GM18909 (cell line): ENCODE data around the gene RFTN2.
A peak's percentile ranks its signal among the peaks of the same experiment; 100 is the strongest.
"Not testable (repeated sequence)": the region's sequence is repeated elsewhere in the genome, so short reads cannot be mapped to it uniquely, and the experiment has no call there.

Experiments used
- ATAC-seq: cut with Tn5 transposase; IDR thresholded peaks from one replicate; pipeline ENCODE4 v1.9.1; 2021; ENCODE audit warnings: mild to moderate bottlenecking; ENCODE audit not compliant: unreplicated experiment, poor library complexity

RFTN2 gene, protein sequence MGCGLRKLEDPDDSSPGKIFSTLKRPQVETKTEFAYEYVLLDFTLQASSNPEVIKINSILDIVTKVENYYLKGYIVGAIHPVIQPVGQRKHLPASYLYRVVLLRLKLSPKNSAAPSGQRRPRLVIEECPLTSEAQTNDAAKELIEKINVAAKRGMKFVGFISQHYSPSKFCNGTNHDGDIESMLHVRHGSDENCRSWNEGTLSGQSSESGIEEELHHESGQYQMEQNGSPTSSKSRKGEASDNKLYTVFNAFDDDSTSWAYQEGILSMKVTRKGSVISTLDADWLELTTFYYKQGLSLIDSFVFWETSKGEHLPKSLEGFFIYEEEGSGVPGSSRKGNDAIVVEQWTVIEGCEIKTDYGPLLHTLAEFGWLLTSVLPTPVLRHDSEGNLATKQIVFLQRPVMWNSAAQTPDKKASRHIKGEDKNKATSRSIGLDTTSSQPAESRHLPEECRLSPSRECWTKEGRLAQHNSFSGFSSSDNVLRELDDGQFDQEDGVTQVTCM

DNA sequence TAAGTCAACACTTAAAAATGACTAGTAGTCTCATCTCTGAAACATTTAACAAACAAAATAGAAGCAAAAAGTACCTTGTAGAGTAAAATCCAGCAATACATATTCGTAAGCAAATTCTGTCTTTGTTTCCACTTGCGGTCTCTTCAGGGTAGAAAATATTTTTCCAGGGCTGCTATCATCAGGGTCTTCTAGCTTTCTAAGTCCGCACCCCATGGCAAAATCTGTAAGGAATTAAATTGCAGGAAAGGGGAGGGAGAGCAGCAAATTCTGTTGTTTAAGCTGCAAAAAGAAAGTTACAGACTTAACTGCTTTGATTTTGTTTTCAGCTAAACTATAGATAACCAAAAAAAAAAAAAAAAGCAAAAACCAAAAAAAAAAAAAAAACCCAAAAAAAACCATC, at the start of gene RFTN2:
Gene RFTN2, minus strand, starts transcription at position 342 of the 400 bp plus-strand sequence. Its CDS starts 129 bp downstream, at position 213.
- no peak for ATAC-seq

DNA sequence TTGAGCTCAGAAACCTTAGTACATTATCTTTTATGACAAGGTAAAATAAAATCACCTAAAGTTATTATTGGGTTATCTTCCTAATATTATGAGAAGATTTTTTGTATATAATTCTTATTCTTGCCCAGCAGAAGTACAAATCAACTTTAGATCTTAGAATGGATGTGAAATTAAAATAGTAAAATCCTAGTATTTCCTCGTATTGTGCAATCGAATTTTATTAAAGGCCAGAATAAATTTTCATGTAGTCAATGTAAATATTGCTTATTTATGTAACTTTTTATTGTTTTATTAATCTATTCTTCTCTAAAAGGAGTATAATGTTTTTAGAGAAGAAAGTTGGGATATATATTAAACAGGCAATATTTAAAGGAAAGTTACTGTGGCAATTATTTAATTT, 42.5 kb upstream of the RFTN2 start:
- no peak for ATAC-seq

DNA sequence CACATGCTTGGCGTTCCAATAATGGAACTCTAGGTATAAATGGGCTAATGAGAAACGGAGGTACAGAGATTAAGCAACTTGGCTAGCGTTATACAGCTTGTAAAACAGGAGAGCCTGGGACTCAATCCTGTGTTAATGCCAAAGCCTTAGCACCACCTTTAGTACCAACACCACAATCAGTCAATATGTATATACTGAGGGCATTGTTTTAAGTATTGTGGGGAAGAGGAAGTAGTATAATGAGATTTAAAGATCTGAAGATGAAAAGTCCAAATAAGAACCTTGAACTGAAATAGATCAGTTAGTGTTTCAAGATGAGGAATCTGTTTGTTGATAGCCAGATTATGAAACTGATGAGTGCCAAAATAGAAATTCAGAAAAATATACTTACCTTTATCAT, 37.9 kb upstream of the RFTN2 start:
- no peak for ATAC-seq

DNA sequence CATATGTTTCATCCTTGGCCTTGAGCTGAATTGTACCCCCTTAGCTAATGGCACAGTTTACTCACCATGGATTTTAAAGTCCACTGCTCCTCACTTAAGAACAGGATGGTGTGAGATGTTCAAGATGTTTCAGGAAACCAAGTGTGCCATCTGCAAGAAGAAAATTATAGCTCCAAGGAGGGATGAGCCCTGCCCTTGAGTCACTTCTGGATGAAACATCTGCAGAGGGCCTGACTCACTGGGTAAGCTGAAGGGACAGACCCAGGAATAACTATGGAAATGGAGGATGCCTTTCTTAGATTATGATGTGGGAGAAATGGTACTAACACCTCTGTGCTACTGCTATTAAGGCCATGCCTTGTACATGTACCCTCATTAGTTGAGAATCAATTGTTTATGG, 36.2 kb upstream of the RFTN2 start:
- no peak for ATAC-seq

DNA sequence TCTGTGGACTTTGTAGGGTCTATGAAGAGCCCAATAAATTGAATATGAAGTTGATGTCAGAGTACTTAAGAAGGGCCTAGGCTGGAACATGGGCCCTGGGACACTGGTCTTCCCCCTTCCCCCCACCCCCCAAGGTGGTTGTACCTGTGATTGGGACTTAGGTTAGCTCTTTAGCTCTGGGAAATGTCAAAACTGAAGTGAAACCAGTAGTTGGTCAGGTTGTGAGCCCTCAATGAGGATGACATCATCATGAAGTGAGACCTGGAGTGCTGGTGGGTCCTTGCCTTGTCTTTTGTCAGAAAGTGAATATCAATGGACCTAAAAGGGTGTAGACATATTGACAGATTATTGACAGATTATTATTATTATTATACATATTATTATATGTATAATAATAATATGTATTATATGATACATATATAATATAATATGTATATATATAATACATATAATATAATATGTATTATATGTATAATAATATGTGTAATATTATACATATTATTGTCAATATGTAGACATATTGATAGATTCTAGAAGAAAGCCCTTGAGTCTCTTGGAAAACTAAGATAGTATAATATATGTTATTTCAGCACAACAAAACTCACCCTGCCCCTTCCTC, 35.1 kb upstream of the RFTN2 start:
- peak; percentile 81 for ATAC-seq

DNA sequence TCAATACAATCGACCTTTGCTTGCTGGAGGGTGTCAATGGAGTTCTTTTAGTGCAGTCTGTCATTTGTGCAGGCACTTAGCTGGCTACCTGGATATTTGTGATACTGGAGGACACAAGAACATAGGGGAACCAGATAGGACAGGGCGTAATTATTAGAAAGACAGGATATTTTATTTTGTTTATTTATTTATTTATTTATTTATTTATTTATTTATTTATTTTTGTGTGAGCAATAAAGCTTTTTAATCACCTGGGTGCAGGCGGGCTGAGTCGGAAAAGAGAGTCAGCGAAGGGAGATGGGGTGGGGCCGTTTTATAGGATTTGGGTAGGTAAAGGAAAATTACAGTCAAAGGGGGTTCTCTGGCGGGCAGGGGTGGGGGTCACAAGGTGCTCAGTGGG, 33.8 kb upstream of the RFTN2 start:
- ATAC-seq, result not testable (repeated sequence)

DNA sequence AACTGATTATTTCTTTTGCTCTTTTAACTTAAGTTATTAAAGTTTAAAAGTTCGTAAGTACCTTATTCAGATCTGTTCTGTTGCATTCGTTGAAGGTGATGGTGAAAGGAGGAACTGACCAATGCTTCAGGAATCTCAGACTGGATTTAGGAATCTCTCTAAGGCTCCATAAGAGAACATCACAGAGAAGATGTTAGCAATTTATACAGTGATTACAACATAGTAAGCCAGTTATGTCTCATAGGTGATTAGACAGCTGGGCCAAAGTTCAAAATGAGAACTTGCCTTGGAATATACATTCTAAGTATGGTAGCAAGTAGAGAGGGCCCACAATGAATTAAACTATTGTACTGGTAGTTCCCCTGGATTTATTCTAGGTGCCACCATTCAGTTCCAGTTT, 32.9 kb upstream of the RFTN2 start:
- ATAC-seq, result no peak

DNA sequence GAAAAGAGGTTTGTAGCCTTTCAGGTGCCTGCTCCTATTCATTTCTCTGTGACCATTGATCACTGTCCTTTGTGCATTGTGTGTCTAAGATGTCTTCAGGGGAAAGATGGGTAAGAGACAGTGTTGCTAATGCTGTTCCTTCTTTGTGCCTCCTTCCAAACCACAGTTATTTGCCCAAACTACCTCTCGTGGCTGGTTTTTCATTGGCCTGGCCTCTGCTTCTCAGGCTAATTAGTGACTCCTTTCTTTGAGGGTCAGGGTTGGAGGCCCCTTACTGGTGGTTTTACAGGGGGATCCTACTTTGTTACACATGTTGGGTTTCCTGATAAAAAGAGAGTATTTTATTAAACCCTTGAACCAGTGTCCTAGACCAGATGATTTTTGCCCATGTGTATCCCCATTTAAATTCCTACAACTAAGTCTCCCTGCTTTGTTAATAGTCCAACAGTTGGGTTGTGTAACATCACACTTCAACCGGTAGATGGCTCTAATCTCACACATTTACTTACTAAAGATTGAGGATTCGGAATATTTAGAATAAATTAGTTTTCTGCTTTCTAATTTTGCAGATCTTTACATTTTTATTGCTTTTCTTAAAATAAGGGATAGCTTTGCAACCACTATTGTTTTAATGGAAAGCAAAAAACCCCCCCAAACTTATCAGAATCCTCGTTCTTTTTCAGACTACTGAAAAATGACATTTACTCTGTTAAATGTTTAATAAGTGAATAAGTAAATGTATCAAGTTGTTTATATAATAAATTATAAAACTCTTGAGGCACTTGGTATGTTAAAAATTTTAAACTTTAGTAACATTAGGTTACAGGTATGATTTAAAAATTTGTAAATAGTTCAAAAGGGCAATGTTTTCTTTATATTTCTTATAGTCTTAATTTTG, 32.2 kb upstream of the RFTN2 start:
- no peak for ATAC-seq

DNA sequence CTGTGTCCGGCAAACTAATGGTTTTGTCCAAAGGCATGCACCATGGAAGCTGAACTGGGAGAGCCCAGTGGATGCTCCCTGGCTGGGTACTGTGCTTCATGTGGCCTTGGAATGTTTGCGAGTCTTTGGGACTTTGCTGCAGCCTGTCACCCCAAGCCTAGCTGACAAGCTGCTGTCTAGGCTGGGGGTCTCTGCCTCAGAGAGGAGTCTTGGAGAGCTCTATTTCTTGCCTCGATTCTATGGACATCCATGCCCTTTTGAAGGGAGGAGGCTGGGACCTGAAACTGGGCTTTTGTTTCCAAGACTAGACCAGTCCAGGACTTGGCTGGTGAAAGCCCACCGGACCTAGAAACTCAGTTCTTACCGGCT, 31.4 kb upstream of the RFTN2 start:
- no peak for ATAC-seq

DNA sequence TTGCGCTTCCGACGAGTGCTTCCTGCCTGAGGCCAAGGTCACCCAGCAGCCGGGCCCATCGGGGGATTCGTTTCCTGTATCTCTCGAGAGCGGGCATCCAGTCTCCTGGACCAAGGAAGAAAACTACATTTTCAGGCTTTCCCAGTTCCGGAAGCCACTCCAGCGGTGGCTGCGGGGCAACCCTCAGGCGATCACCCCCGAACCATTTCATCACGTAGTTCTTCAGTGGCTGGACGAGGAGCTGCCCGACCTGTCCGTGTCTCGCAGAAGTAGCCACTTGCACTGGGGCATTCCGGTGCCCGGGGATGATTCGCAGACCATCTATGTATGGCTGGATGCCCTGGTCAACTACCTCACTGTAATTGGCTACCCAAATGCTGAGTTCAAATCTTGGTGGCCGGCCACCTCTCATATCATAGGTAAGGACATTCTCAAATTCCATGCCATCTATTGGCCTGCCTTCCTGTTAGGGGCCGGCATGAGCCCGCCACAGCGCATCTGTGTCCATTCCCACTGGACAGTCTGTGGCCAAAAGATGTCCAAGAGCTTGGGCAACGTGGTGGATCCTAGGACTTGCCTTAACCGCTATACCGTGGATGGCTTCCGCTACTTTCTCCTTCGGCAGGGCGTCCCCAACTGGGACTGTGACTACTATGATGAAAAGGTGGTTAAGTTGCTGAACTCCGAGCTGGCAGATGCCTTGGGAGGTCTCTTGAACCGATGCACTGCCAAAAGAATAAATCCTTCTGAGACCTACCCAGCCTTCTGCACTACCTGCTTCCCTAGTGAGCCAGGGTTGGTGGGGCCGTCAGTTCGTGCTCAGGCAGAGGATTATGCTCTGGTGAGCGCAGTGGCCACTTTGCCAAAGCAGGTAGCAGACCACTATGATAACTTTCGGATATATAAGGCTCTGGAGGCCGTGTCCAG, 30.8 kb upstream of the RFTN2 start:
- ATAC-seq, result no peak

DNA sequence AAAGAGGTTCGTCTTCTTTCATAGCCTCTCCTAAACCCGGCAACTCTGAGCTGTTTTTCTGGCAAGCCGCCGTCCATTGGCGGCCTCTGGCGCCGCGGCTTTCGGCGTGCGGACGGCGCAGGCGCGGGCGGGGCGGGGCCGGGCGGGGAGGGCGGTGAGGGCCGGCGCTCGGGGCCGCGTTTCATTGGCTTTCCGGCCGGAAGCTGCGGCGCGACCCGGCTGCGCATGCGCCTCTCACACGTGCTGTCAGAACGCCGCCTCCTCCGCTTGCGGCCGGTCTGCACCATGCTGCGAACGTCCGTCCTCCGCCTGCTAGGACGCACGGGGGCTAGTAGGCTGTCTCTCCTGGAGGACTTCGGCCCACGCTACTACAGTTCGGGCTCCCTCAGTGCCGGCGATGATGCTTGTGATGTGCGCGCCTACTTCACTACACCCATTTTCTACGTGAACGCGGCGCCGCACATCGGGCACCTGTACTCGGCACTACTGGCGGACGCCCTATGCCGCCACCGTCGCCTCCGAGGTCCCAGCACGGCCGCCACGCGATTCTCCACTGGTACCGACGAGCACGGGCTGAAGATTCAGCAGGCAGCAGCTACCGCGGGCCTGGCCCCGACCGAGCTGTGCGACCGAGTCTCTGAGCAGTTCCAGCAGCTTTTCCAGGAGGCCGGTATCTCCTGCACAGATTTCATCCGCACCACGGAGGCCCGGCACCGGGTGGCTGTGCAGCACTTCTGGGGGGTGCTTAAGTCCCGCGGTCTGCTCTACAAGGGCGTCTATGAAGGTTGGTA, 29.9 kb upstream of the RFTN2 start, which contains the start of gene MARS2:
Gene MARS2, plus strand, starts transcription at position 249 of the 791 bp plus-strand sequence. Its CDS starts 37 bp downstream, at position 286.
- ATAC-seq, result peak; percentile 85

DNA sequence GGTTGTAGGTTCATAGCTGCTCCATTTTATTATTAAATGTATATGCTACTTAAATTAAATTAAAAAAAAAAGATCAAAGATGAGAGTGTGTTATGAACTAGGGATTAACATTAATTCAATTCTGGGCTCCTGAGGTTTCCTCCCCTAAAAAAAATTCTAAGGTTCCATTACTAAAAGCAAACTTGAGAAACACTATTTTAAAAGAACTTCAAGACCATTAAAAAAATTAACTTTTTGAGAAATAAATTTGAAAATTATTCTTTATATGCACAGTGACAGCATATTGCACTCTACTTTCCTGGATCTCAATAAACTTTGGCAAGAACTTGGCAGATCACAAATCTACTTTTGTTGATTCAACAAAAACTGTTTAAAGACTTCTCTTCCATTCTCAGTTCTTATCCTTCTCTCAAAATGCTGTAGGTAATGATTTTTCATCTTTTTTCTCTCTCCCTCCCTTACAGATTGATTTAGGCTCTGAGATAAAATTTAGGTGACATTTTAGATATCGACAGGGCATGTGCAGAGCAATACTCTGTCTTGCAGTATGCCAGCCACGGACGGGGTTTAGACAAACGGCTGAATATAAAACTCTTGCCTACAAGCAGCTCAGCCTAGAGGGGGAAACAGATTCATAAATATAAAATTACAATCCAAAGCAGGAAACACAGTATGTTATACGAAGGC, 29.2 kb upstream of the RFTN2 start:
- ATAC-seq, result peak; percentile 40

DNA sequence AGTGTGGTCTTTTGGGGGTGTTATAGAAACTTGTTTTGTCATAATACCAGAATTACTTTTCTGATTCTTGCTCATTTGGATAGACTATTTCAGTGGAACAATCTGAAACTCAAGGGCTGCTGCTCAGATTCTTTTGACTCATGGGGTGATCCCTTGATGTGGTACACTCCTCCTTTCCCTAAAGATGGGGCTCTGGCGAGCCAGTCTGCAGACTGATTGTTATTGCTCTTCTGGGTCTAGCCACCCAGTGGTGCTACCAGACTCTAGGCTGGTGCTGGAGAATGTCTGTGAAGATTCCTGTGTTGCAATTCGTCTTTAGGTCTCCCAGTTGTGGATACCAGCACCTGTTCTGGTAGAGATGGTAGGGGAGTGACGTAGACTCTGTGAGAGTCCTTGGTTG, 25.6 kb upstream of the RFTN2 start:
- no peak for ATAC-seq

DNA sequence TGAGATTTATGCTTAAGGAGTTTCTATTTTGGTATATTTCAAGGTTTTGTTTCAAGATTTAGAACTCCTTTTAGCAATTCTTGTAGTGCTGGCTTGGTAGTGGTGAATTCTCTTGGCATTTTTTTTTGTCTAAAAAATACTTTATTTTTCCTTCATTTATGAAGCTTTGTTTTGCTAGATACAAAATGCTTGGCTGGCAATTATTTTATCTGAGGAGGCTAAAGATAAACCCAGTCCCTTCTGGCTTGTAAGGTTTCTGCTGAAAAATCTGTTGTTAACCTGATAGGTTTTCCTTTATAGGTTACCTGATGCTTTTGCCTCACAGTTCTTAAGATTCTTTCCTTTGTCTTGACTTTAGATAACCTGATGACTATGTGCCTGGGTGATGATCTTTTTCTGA, 24.3 kb upstream of the RFTN2 start:
- ATAC-seq, result not testable (repeated sequence)

DNA sequence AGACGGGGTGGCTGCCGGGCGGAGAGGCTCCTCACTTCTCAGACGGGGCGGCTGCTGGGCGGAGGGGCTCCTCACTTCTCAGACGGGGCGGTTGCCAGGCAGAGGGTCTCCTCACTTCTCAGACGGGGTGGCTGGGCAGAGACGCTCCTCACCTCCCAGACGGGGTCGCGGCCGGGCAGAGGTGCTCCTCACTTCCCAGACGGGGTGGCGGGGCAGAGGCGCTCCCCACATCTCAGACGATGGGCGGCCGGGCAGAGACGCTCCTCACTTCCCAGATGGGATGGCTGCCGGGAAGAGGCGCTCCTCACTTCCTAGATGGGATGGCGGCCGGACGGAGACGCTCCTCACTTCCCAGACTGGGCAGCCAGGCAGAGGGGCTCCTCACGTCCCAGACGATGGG, 21.2 kb upstream of the RFTN2 start:
- ATAC-seq, result not testable (repeated sequence)

DNA sequence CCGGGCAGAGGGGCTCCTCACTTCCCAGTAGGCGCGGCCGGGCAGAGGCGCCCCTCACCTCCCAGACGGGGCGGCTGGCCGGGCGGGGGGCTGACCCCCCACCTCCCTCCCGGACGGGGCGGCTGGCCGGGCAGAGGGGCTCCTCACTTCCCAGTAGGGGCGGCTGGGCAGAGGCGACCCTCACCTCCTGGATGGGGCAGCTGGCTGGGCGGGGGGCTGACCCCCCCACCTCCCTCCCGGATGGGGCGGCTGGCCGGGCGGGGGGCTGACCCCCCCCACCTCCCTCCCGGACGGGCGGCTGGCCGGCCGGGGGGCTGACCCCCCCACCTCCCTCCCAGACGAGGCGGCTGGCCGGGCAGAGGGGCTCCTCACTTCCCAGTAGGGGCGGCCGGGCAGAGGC, 20.6 kb upstream of the RFTN2 start:
- ATAC-seq, result not testable (repeated sequence)

DNA sequence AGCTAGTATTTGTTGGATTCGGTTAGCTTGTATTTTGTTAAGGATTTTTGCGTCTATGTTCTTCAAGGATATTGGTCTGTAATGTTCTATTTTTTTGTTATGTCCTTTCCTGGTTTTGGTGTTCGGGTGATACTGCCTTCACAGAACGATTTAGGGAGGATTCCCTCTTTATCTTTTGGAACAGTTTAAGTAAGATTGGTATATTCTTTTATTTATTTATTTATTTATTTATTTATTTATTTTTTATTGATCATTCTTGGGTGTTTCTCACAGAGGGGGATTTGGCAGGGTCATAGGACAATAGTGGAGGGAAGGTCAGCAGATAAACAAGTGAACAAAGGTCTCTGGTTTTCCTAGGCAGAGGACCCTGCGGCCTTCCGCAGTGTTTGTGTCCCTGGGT, 19.8 kb upstream of the RFTN2 start:
- ATAC-seq, result not testable (repeated sequence)

DNA sequence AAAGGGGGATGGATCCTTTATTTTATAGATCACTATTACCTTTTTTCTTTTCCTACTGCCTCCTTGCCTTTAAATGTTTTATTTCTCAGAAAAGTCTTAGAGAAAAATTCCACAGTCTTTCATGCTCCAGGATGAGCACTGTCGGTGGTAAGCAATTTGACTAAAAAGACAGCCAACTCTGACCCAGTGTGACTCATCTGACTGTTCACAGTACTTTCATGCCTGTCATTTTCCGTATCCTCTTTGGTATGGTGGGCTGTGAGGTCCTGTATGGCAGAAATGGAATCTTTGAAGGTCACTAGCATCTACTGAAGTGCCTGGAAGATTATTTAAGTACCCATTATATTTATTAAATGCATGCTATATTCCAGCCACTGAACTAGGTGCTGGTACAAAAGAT, 2.1 kb upstream of the RFTN2 start:
- no peak for ATAC-seq
